ENCODE measurements around the gene PRKCB. TPM values are rescaled to one million over a fixed set of nuclear protein-coding genes. Genes with fewer than 3 reads are reported as not detected.

Gene PRKCB
- polyA plus RNA-seq, 1 donor (not counting 4 experiments of a cell fraction or from before 2014, with no cell fraction given) = 0.18 TPM

DNA sequence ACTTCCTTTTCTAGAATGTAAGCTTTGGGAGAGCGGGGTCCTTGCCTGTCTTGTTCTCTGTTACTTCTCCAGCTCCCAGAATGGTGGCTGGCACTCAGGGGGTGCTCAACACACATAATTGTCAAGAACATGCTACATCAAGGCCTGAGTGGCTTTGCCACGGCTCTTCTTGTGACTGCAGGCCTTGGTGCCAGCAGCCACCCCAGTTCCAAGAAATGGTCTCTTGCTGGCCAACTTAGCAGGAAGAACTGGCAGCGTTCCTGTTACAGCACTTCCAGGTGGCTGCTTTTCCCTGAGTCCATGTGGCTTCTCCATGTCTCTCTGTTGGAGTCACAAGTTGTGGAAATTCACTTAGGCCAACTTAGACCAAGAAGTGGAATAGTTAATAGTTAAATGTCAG, 36.1 kb downstream of the PRKCB start:
- H3K27me3 ChIP-seq (ENCODE audit: control insufficient read depth, extremely low read depth, insufficient read depth, low read length) = no peaks in the 10 kb centered on the region
- H3K79me2 ChIP-seq (ENCODE audit: control insufficient read depth, insufficient read depth, low read length) = no peaks in the 10 kb centered on the region
- H4K20me1 ChIP-seq (ENCODE audit: control insufficient read depth, extremely low read depth, insufficient read depth, low read length) = no peaks in the 10 kb centered on the region
- H3K4me2 ChIP-seq (ENCODE audit: control insufficient read depth, extremely low read depth, insufficient read depth, low read depth, low read length) = no peak overlapping the region
- FAIRE-seq (no peak), DNase-seq (ENCODE audit: low read depth, low spot score) (no peak)
- dilution Hi-C loops (cut with MboI; ENCODE audit: extremely low pct_ligation_motif_present, low sequenced_read_pairs) = no loop called here
- no peaks in the 10 kb centered on the region for H3K36me3 ChIP-seq (ENCODE audit: control insufficient read depth in 2 of 2, extremely low read depth in 1 of 2, insufficient read depth in 2 of 2, low read length in 2 of 2)
- no peak overlapping the region for H2AFZ ChIP-seq (ENCODE audit: control insufficient read depth, low read length)
- H3K4me3 ChIP-seq (ENCODE audit: control insufficient read depth in 2 of 3, extremely low read depth in 1 of 3, insufficient read depth in 2 of 3, low read depth in 1 of 3, low read length in 3 of 3) = no peak overlapping the region
- H3K9ac ChIP-seq (ENCODE audit: control insufficient read depth, extremely low read depth, insufficient read depth, low read length) = no peak overlapping the region
- no peak overlapping the region for H3K27ac ChIP-seq (ENCODE audit: control insufficient read depth, insufficient read depth, low read length)
- H3K9me1 ChIP-seq (ENCODE audit: control insufficient read depth, extremely low read depth, insufficient read depth, low read length) = no peaks in the 10 kb centered on the region
- TF ChIP-seq EZH2 (IDR thresholded peaks at IDR 0.05; ENCODE audit: low read length) = no peak
- TF ChIP-seq, protein P1, sequence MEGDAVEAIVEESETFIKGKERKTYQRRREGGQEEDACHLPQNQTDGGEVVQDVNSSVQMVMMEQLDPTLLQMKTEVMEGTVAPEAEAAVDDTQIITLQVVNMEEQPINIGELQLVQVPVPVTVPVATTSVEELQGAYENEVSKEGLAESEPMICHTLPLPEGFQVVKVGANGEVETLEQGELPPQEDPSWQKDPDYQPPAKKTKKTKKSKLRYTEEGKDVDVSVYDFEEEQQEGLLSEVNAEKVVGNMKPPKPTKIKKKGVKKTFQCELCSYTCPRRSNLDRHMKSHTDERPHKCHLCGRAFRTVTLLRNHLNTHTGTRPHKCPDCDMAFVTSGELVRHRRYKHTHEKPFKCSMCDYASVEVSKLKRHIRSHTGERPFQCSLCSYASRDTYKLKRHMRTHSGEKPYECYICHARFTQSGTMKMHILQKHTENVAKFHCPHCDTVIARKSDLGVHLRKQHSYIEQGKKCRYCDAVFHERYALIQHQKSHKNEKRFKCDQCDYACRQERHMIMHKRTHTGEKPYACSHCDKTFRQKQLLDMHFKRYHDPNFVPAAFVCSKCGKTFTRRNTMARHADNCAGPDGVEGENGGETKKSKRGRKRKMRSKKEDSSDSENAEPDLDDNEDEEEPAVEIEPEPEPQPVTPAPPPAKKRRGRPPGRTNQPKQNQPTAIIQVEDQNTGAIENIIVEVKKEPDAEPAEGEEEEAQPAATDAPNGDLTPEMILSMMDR (optimal IDR thresholded peaks at IDR 0.05 in 1 of 3, IDR thresholded peaks at IDR 0.05 in 1 of 3, conservative IDR thresholded peaks at IDR 0.05 in 1 of 3; ENCODE audit: extremely low read depth in 1 of 3, insufficient read depth in 2 of 3, low read length in 3 of 3) = no peak
- H3K4me1 ChIP-seq (ENCODE audit: control insufficient read depth, extremely low read depth, insufficient read depth, low read length) = no peaks in the 10 kb centered on the region
- H3K9me3 ChIP-seq (ENCODE audit: control insufficient read depth, low read depth, low read length) = no peaks in the 10 kb centered on the region

DNA sequence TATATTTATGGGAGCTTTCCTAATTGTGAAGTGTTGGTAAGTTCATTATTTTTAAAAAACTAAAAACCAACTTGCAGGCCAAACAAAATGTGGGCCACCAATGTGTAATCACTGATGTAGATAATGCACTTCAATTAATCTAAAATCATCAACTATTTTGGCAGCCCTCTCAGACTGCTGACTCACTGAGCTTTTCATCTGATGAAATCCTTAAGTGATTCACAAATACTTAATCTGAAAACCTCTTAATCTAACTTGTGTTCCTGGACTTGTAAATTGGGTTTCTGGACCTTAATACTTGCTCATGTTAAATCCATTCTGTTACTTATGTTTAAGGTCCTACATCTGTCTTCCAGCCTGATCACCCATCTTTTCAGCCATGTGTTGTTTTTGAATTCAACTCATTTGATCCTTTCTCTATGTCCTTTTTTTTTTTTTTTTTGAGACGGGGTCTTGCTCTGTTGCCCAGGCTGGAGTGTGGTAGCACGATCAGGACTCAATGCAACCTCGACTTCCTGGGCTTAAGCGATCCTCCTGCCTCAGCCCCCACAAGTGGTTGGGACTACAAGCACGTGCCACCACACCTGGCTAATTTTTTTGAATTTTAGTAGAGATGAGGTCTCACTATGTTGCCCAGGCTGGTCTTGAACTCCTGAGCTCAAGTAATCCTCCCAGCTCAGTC, 39.0 kb downstream of the PRKCB start:
- TF ChIP-seq, protein P1 (optimal IDR thresholded peaks at IDR 0.05 in 1 of 3, IDR thresholded peaks at IDR 0.05 in 1 of 3, conservative IDR thresholded peaks at IDR 0.05 in 1 of 3; ENCODE audit: extremely low read depth in 1 of 3, insufficient read depth in 2 of 3, low read length in 3 of 3) = no peak
- no peak for TF ChIP-seq EZH2 (IDR thresholded peaks at IDR 0.05; ENCODE audit: low read length)
- FAIRE-seq = no peak
- no peaks in the 10 kb centered on the region for H3K27me3 ChIP-seq (ENCODE audit: control insufficient read depth, extremely low read depth, insufficient read depth, low read length)
- no peaks in the 10 kb centered on the region for H3K4me1 ChIP-seq (ENCODE audit: control insufficient read depth, extremely low read depth, insufficient read depth, low read length)
- H3K36me3 ChIP-seq (ENCODE audit: control insufficient read depth in 2 of 2, extremely low read depth in 1 of 2, insufficient read depth in 2 of 2, low read length in 2 of 2) = no peaks in the 10 kb centered on the region
- no peaks in the 10 kb centered on the region for H4K20me1 ChIP-seq (ENCODE audit: control insufficient read depth, extremely low read depth, insufficient read depth, low read length)
- no peak for DNase-seq (ENCODE audit: low read depth, low spot score)
- no peak overlapping the region for H2AFZ ChIP-seq (ENCODE audit: control insufficient read depth, low read length)
- no peaks in the 10 kb centered on the region for H3K9me3 ChIP-seq (ENCODE audit: control insufficient read depth, low read depth, low read length)
- no peak overlapping the region for H3K4me2 ChIP-seq (ENCODE audit: control insufficient read depth, extremely low read depth, insufficient read depth, low read depth, low read length)
- H3K9me1 ChIP-seq (ENCODE audit: control insufficient read depth, extremely low read depth, insufficient read depth, low read length) = no peaks in the 10 kb centered on the region
- no peak overlapping the region for H3K9ac ChIP-seq (ENCODE audit: control insufficient read depth, extremely low read depth, insufficient read depth, low read length)
- H3K79me2 ChIP-seq (ENCODE audit: control insufficient read depth, insufficient read depth, low read length) = no peaks in the 10 kb centered on the region
- H3K4me3 ChIP-seq (ENCODE audit: control insufficient read depth in 2 of 3, extremely low read depth in 1 of 3, insufficient read depth in 2 of 3, low read depth in 1 of 3, low read length in 3 of 3) = no peak overlapping the region
- no peak overlapping the region for H3K27ac ChIP-seq (ENCODE audit: control insufficient read depth, insufficient read depth, low read length)
- dilution Hi-C loops (cut with MboI; ENCODE audit: extremely low pct_ligation_motif_present, low sequenced_read_pairs) = no loop called here

All from keratinocyte (primary cell).